WTC11 (cell line): ENCODE results near the gene MORC3. TPM values are rescaled to one million over a fixed set of nuclear protein-coding genes. Genes with fewer than 3 reads are reported as not detected.

Experiments
- ATAC-seq: fragments of 200-7000 bp; cut with Tn5 transposase; 2 replicates; pipeline ENCODE4 v1.10.0; 2021; ENCODE audit warnings: mild to moderate bottlenecking, moderate library complexity
- CTCF ChIA-PET: fragments of 300-600 bp; sonication (Branson Sonifier 250); formaldehyde crosslinking; loops from one replicate; lab custom pipeline; 2021; ENCODE audit warnings: antibody characterized with exemption; lab: Charles Lee
- POLR2A ChIA-PET: fragments of 350-600 bp; sonication (Branson Sonifier 250); formaldehyde crosslinking; loops from one replicate; lab custom pipeline; 2021; ENCODE audit warnings: antibody characterized with exemption; lab: Charles Lee
- DNase-seq: peaks from one replicate; pipeline ENCODE4 v3.0.0; 2021; ENCODE audit warnings: low spot score
- H3K27ac Mint-ChIP-seq: 2 replicates; pipeline ENCODE4 v1.8.0; 2021; ENCODE audit warnings: mixed read lengths
- H3K27me3 Mint-ChIP-seq: 2 replicates; pipeline ENCODE4 v1.8.0; 2021; ENCODE audit warnings: low read depth, mild to moderate bottlenecking, moderate library complexity, mixed read lengths
- H3K36me3 Mint-ChIP-seq: 2 replicates; pipeline ENCODE4 v1.8.0; 2021; ENCODE audit warnings: mixed read lengths
- H3K4me1 Mint-ChIP-seq: 2 replicates; pipeline ENCODE4 v1.8.0; 2022; ENCODE audit warnings: mixed read lengths
- H3K4me3 Mint-ChIP-seq: 2 replicates; pipeline ENCODE4 v1.8.0; 2021; ENCODE audit warnings: mild to moderate bottlenecking, moderate library complexity, mixed read lengths
- H3K9me3 Mint-ChIP-seq: 2 replicates; pipeline ENCODE4 v1.8.0; 2021; ENCODE audit warnings: mixed read lengths
- CTCF ChIP-seq: fragments of 200-600 bp; IDR thresholded peaks from 2 replicates; pipeline ENCODE4 v1.8.0; 2022; ENCODE audit warnings: antibody characterized with exemption
- EMX1 ChIP-seq: fragments of 250-450 bp; sonication (Bioruptor Pico); IDR thresholded peaks from 2 replicates; pipeline ENCODE4 v1.8.0; 2021; ENCODE audit warnings: mild to moderate bottlenecking
- ESRRA ChIP-seq: sonication (generic); formaldehyde crosslinking; IDR thresholded peaks from 2 replicates; pipeline ENCODE4 v1.8.1; 2022; ENCODE audit warnings: mild to moderate bottlenecking, missing genetic modification reagents, borderline replicate concordance
- FOXJ3 ChIP-seq: sonication (generic); formaldehyde crosslinking; IDR thresholded peaks from 2 replicates; pipeline ENCODE4 v1.9.0; 2021; ENCODE audit warnings: missing genetic modification reagents, mild to moderate bottlenecking, borderline replicate concordance
- IRF2 ChIP-seq: sonication (generic); formaldehyde crosslinking; IDR thresholded peaks from 2 replicates; pipeline ENCODE4 v1.8.0; 2022; ENCODE audit warnings: low read depth, missing genetic modification reagents, borderline replicate concordance
- JAZF1 ChIP-seq: fragments of 250-450 bp; sonication (Bioruptor Pico); IDR thresholded peaks from 2 replicates; pipeline ENCODE4 v1.9.0; 2021; ENCODE audit warnings: moderate library complexity, mild to moderate bottlenecking, inconsistent platforms
- NR1H2 ChIP-seq: sonication (generic); formaldehyde crosslinking; IDR thresholded peaks from 2 replicates; pipeline ENCODE4 v1.9.0; 2021; ENCODE audit warnings: mild to moderate bottlenecking, moderate library complexity, missing genetic modification reagents
- RORB ChIP-seq: fragments of 250-450 bp; sonication (Bioruptor Pico); IDR thresholded peaks from 2 replicates; pipeline ENCODE4 v1.9.0; 2021; ENCODE audit warnings: mild to moderate bottlenecking
- SOX15 ChIP-seq: fragments of 250-450 bp; sonication (Bioruptor Pico); IDR thresholded peaks from 2 replicates; pipeline ENCODE4 v1.9.0; 2021; ENCODE audit warnings: mild to moderate bottlenecking
- STAT6 ChIP-seq: sonication (generic); formaldehyde crosslinking; conservative IDR thresholded peaks from 2 replicates; pipeline ENCODE4 v1.8.1; 2023; ENCODE audit warnings: mild to moderate bottlenecking, low read depth, missing genetic modification reagents, moderate library complexity
- ZNF121 ChIP-seq: sonication (generic); formaldehyde crosslinking; IDR thresholded peaks from 2 replicates; pipeline ENCODE4 v1.8.0; 2023; ENCODE audit warnings: missing genetic modification reagents
- ZNF138 ChIP-seq: sonication (generic); formaldehyde crosslinking; conservative IDR thresholded peaks from 2 replicates; pipeline ENCODE4 v1.8.1; 2022; ENCODE audit warnings: mild to moderate bottlenecking, moderate library complexity, missing genetic modification reagents
- ZNF423 ChIP-seq: fragments of 250-450 bp; sonication (Bioruptor Pico); IDR thresholded peaks from 2 replicates; pipeline ENCODE4 v2.1.2; 2022; ENCODE audit warnings: mild to moderate bottlenecking, moderate library complexity
- ZNF512 ChIP-seq: sonication (generic); formaldehyde crosslinking; IDR thresholded peaks from 2 replicates; pipeline ENCODE4 v1.8.1; 2022; ENCODE audit warnings: missing genetic modification reagents, borderline replicate concordance
- ZSCAN18 ChIP-seq: fragments of 250-450 bp; sonication (Bioruptor Pico); IDR thresholded peaks from 2 replicates; pipeline ENCODE4 v2.1.2; 2022; ENCODE audit warnings: mild to moderate bottlenecking, moderate library complexity
- total RNA-seq: library from RNA; stranded (reverse); gene quantifications from 3 replicates; pipeline ENCODE4 v1.2.3, GENCODE V29; 2021
- TF ChIP-seq, protein P1 (sequence below): sonication (generic); formaldehyde crosslinking; IDR thresholded peaks from 2 replicates; pipeline ENCODE4 v1.8.0; 2022; ENCODE audit warnings: mild to moderate bottlenecking, missing genetic modification reagents
- TF ChIP-seq, protein P2 (sequence below): sonication (generic); formaldehyde crosslinking; IDR thresholded peaks from 2 replicates; pipeline ENCODE4 v1.8.0; 2023; ENCODE audit warnings: missing genetic modification reagents, mild to moderate bottlenecking, borderline replicate concordance
- TF ChIP-seq, protein P3 (sequence below): sonication (generic); formaldehyde crosslinking; IDR thresholded peaks from 2 replicates; pipeline ENCODE4 v1.8.1; 2022; ENCODE audit warnings: low read depth, missing genetic modification reagents, borderline replicate concordance

Gene MORC3
- total RNA-seq, 1 experiment from 2014 or later: 15.9 TPM

GRCh38 chr21:36396971-36397370 is 77.0 kb downstream of the MORC3 start:
- POLR2A ChIA-PET: interaction anchor here (0.6 kb wide), 1 partner anchor 92 kb away, joined by 4 read pairs; no protein-coding TSS in a partner anchor
- Mint-ChIP-seq H3K36me3 (peaks cover 56% of the 10 kb centered on the region), H3K27me3 (no peaks in the 10 kb centered on the region), H3K4me3 (no peak overlapping the region), H3K4me1 (no peaks in the 10 kb centered on the region; the same call in 1 of the 2 replicates), H3K27ac (no peak overlapping the region), H3K9me3 (peaks cover 6% of the 10 kb centered on the region)
- no peak for DNase-seq
- TF ChIP-seq ZNF423 (CRISPR knock-in tag) (no peak), FOXJ3 (CRISPR knock-in tag) (no peak), JAZF1 (no peak), IRF2 (CRISPR knock-in tag) (no peak), CTCF (no peak), RORB (CRISPR knock-in tag) (no peak), ZNF121 (no peak), ESRRA (CRISPR knock-in tag) (no peak)
- TF ChIP-seq, protein P1, sequence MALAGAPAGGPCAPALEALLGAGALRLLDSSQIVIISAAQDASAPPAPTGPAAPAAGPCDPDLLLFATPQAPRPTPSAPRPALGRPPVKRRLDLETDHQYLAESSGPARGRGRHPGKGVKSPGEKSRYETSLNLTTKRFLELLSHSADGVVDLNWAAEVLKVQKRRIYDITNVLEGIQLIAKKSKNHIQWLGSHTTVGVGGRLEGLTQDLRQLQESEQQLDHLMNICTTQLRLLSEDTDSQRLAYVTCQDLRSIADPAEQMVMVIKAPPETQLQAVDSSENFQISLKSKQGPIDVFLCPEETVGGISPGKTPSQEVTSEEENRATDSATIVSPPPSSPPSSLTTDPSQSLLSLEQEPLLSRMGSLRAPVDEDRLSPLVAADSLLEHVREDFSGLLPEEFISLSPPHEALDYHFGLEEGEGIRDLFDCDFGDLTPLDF: no peak
- CTCF ChIA-PET: no interaction called here
- no peak for ATAC-seq

GRCh38 chr21:36397606-36398005 is 77.6 kb downstream of the MORC3 start:
- ChIA-PET CTCF (no interaction called here), POLR2A (interaction anchor here (0.6 kb wide), 1 partner anchor 92 kb away, joined by 4 read pairs; no protein-coding TSS in a partner anchor)
- H3K27me3 Mint-ChIP-seq: no peaks in the 10 kb centered on the region
- H3K9me3 Mint-ChIP-seq: peaks cover 4% of the 10 kb centered on the region
- no peaks in the 10 kb centered on the region; the same call in 1 of the 2 replicates for H3K4me1 Mint-ChIP-seq
- peaks cover 58% of the 10 kb centered on the region for H3K36me3 Mint-ChIP-seq
- DNase-seq: no peak
- H3K4me3 Mint-ChIP-seq: no peak overlapping the region
- no peak overlapping the region for H3K27ac Mint-ChIP-seq
- no peak for ATAC-seq
- TF ChIP-seq ZSCAN18 (no peak), FOXJ3 (CRISPR knock-in tag) (no peak), NR1H2 (CRISPR knock-in tag) (no peak), SOX15 (no peak), RORB (CRISPR knock-in tag) (no peak), ZNF138 (CRISPR knock-in tag) (no peak), ZNF512 (CRISPR knock-in tag) (no peak), EMX1 (CRISPR knock-in tag) (no peak), STAT6 (CRISPR knock-in tag) (no peak)
- TF ChIP-seq, protein P2, sequence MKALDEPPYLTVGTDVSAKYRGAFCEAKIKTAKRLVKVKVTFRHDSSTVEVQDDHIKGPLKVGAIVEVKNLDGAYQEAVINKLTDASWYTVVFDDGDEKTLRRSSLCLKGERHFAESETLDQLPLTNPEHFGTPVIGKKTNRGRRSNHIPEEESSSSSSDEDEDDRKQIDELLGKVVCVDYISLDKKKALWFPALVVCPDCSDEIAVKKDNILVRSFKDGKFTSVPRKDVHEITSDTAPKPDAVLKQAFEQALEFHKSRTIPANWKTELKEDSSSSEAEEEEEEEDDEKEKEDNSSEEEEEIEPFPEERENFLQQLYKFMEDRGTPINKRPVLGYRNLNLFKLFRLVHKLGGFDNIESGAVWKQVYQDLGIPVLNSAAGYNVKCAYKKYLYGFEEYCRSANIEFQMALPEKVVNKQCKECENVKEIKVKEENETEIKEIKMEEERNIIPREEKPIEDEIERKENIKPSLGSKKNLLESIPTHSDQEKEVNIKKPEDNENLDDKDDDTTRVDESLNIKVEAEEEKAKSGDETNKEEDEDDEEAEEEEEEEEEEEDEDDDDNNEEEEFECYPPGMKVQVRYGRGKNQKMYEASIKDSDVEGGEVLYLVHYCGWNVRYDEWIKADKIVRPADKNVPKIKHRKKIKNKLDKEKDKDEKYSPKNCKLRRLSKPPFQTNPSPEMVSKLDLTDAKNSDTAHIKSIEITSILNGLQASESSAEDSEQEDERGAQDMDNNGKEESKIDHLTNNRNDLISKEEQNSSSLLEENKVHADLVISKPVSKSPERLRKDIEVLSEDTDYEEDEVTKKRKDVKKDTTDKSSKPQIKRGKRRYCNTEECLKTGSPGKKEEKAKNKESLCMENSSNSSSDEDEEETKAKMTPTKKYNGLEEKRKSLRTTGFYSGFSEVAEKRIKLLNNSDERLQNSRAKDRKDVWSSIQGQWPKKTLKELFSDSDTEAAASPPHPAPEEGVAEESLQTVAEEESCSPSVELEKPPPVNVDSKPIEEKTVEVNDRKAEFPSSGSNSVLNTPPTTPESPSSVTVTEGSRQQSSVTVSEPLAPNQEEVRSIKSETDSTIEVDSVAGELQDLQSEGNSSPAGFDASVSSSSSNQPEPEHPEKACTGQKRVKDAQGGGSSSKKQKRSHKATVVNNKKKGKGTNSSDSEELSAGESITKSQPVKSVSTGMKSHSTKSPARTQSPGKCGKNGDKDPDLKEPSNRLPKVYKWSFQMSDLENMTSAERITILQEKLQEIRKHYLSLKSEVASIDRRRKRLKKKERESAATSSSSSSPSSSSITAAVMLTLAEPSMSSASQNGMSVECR (CRISPR knock-in tag): no peak
- TF ChIP-seq, protein P3, sequence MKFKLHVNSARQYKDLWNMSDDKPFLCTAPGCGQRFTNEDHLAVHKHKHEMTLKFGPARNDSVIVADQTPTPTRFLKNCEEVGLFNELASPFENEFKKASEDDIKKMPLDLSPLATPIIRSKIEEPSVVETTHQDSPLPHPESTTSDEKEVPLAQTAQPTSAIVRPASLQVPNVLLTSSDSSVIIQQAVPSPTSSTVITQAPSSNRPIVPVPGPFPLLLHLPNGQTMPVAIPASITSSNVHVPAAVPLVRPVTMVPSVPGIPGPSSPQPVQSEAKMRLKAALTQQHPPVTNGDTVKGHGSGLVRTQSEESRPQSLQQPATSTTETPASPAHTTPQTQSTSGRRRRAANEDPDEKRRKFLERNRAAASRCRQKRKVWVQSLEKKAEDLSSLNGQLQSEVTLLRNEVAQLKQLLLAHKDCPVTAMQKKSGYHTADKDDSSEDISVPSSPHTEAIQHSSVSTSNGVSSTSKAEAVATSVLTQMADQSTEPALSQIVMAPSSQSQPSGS (CRISPR knock-in tag): no peak
